Measurements from ENCODE around the gene ZNF501.

ZNF501 gene

DNA sequence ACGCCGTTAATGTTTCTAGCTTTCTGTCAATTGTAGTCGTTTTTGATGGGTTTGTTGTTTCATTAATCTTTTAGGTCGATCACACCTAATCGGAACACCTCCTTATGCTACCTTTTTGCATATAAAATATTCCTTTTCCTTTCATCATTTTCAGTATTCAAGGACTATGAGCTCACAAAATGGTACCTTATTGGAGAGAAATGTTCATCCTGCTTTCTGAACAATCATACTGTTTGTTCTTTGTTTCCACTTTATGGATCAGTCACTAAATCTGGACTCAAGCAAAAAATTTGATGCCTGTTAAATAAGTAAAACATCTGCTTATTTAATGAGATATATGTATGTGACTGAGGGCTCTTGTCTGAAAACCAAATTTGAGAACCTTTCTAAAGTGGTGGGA is 33.3 kb downstream of the ZNF501 start:
- Histone ChIP-seq H4K91ac (ENCODE audit: low read depth, low read length) (no peak overlapping the region), H2BK12ac (ENCODE audit: low read length) (no peak overlapping the region), H3K23ac (ENCODE audit: low read length) (no peak overlapping the region), H2AK5ac (ENCODE audit: low read length) (no peak overlapping the region), H3K4me3 (ENCODE audit: low read depth, low read length) (no peak overlapping the region), H2BK5ac (ENCODE audit: low read depth, low read length, poor library complexity) (no peak overlapping the region), H3K14ac (ENCODE audit: low read length) (no peak overlapping the region), H3K4ac (ENCODE audit: low read depth, low read length) (no peak overlapping the region), H3K9me3 (ENCODE audit: insufficient read depth, low read depth, low read length) (peaks cover 4% of the 10 kb centered on the region), H3K79me1 (ENCODE audit: low read length) (peaks cover 7% of the 10 kb centered on the region), H4K8ac (ENCODE audit: low read depth, low read length) (no peak overlapping the region), H3K4me1 (ENCODE audit: control insufficient read depth in 1 of 2, insufficient read depth in 2 of 2, low read length in 2 of 2) (no peaks in the 10 kb centered on the region), H3K9ac (ENCODE audit: low read length) (no peak overlapping the region), H3K79me2 (ENCODE audit: control insufficient read depth, insufficient read depth, low read length, poor library complexity) (peaks cover 9% of the 10 kb centered on the region), H2AFZ (ENCODE audit: insufficient read depth, low read length, poor library complexity) (no peak overlapping the region), H4K12ac (ENCODE audit: low read depth, low read length) (no peak overlapping the region), H3K27me3 (ENCODE audit: insufficient read depth, low read length) (no peaks in the 10 kb centered on the region), H3K36me3 (ENCODE audit: control insufficient read depth in 1 of 2, insufficient read depth in 2 of 2, low read length in 2 of 2) (peaks cover 4 to 7% of the 10 kb centered on the region in 2 experiments), H2BK120ac (ENCODE audit: insufficient read depth, low read length, poor library complexity) (no peak overlapping the region), H3K27ac (ENCODE audit: low read depth, low read length) (no peak overlapping the region), H3K18ac (ENCODE audit: low read length) (no peak overlapping the region), H3K4me2 (ENCODE audit: low read length) (peak overlapping the region; percentile 85)
- DNase-seq = no peak
- WGBS (ENCODE audit: extremely low coverage, insufficient coverage, insufficient read length) = no CpG with 5 or more reads among the region's 5 CpGs

DNA sequence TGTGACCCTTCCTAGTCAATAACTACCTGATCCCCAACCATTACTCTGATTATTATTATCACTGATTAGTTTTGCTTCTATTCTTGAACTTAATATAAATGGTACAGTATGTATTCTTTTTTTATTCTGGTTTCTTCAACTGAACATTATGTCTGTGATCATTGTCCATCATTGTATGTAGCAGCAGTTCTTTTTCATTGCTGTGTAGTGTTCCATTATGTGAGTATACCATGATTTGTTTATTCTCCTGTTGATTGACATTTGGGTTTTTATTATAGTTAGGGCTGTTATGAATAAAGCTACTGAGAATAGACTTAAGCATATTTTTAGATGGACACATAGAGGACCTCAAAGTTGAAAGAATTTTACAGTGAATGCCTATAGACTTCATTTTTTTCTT is 34.8 kb downstream of the ZNF501 start:
- no peak overlapping the region for H3K14ac ChIP-seq (ENCODE audit: low read length)
- no peaks in the 10 kb centered on the region for H3K27me3 ChIP-seq (ENCODE audit: insufficient read depth, low read length)

DNA sequence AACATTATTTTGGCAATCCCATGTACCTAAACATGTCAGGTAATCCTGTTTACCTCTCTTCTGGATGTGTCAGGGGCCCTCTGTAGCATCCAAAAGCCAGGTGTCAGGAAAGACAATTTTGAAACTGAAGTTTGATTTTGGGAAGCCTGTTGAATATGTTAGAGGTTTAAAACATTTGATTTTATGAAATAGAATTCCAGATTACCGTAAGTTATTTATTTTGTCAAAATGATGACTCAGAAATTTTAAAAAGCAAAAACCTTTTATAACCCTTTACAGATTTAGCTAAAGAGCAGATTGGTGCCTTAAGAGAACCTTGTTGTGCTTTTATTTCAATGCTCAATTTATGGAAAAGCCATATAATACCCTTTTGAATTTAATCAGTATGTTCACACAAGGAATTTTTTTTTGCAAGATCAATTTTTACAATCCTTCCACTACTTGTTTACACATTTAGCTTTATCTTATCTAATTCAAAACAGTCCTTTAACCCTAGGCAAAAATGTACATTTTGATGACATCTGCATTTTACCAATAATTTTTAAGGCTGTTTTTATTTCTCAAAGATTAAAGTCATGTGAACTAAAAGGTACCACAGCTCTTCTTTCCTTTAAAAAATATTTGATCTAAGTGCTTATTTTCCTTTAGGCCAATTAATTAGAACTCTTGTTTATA is 42.1 kb downstream of the ZNF501 start:
- no peak for DNase-seq
- H3K4ac ChIP-seq (ENCODE audit: low read depth, low read length) = no peak overlapping the region
- H2BK5ac ChIP-seq (ENCODE audit: low read depth, low read length, poor library complexity) = no peak overlapping the region
- H3K27ac ChIP-seq (ENCODE audit: low read depth, low read length) = no peak overlapping the region
- H4K91ac ChIP-seq (ENCODE audit: low read depth, low read length) = no peak overlapping the region
- peaks cover 10 to 16% of the 10 kb centered on the region in 2 experiments for H3K36me3 ChIP-seq (ENCODE audit: control insufficient read depth in 1 of 2, insufficient read depth in 2 of 2, low read length in 2 of 2)
- no peak overlapping the region for H2BK120ac ChIP-seq (ENCODE audit: insufficient read depth, low read length, poor library complexity)
- H2AFZ ChIP-seq (ENCODE audit: insufficient read depth, low read length, poor library complexity) = no peak overlapping the region
- H3K23ac ChIP-seq (ENCODE audit: low read length) = no peak overlapping the region
- H4K8ac ChIP-seq (ENCODE audit: low read depth, low read length) = no peak overlapping the region
- no CpG with 5 or more reads among the region's 1 CpG for WGBS (ENCODE audit: extremely low coverage, insufficient coverage, insufficient read length)
- no peak overlapping the region for H3K14ac ChIP-seq (ENCODE audit: low read length)
- no peak overlapping the region for H3K4me3 ChIP-seq (ENCODE audit: low read depth, low read length)
- no peak overlapping the region for H3K4me2 ChIP-seq (ENCODE audit: low read length)
- no peak overlapping the region for H4K12ac ChIP-seq (ENCODE audit: low read depth, low read length)
- H3K4me1 ChIP-seq (ENCODE audit: control insufficient read depth in 1 of 2, insufficient read depth in 2 of 2, low read length in 2 of 2) = no peaks in the 10 kb centered on the region
- no peaks in the 10 kb centered on the region for H3K79me2 ChIP-seq (ENCODE audit: control insufficient read depth, insufficient read depth, low read length, poor library complexity)
- H3K9me3 ChIP-seq (ENCODE audit: insufficient read depth, low read depth, low read length) = peaks cover 15% of the 10 kb centered on the region
- H3K9ac ChIP-seq (ENCODE audit: low read length) = no peak overlapping the region
- H3K79me1 ChIP-seq (ENCODE audit: low read length) = no peaks in the 10 kb centered on the region
- no peak overlapping the region for H3K18ac ChIP-seq (ENCODE audit: low read length)
- H3K27me3 ChIP-seq (ENCODE audit: insufficient read depth, low read length) = no peaks in the 10 kb centered on the region
- H2AK5ac ChIP-seq (ENCODE audit: low read length) = no peak overlapping the region
- no peak overlapping the region for H2BK12ac ChIP-seq (ENCODE audit: low read length)

More for the DNA sequence above, 34.8 kb downstream of the ZNF501 start:
- Histone ChIP-seq H2BK120ac (ENCODE audit: insufficient read depth, low read length, poor library complexity) (no peak overlapping the region), H3K18ac (ENCODE audit: low read length) (no peak overlapping the region), H4K91ac (ENCODE audit: low read depth, low read length) (no peak overlapping the region), H3K23ac (ENCODE audit: low read length) (no peak overlapping the region), H4K12ac (ENCODE audit: low read depth, low read length) (no peak overlapping the region), H3K9ac (ENCODE audit: low read length) (no peak overlapping the region), H3K79me2 (ENCODE audit: control insufficient read depth, insufficient read depth, low read length, poor library complexity) (peaks cover 9% of the 10 kb centered on the region), H2BK5ac (ENCODE audit: low read depth, low read length, poor library complexity) (no peak overlapping the region), H3K4me3 (ENCODE audit: low read depth, low read length) (no peak overlapping the region), H2BK12ac (ENCODE audit: low read length) (no peak overlapping the region), H3K36me3 (ENCODE audit: control insufficient read depth in 1 of 2, insufficient read depth in 2 of 2, low read length in 2 of 2) (peaks cover 0 to 4% of the 10 kb centered on the region in 2 experiments), H3K9me3 (ENCODE audit: insufficient read depth, low read depth, low read length) (peaks cover 5% of the 10 kb centered on the region), H4K8ac (ENCODE audit: low read depth, low read length) (no peak overlapping the region), H3K4me1 (ENCODE audit: control insufficient read depth in 1 of 2, insufficient read depth in 2 of 2, low read length in 2 of 2) (no peaks in the 10 kb centered on the region), H2AK5ac (ENCODE audit: low read length) (no peak overlapping the region), H3K27ac (ENCODE audit: low read depth, low read length) (no peak overlapping the region), H2AFZ (ENCODE audit: insufficient read depth, low read length, poor library complexity) (no peak overlapping the region), H3K4me2 (ENCODE audit: low read length) (no peak overlapping the region), H3K4ac (ENCODE audit: low read depth, low read length) (no peak overlapping the region), H3K79me1 (ENCODE audit: low read length) (peaks cover 7% of the 10 kb centered on the region)
- no peak for DNase-seq

DNA sequence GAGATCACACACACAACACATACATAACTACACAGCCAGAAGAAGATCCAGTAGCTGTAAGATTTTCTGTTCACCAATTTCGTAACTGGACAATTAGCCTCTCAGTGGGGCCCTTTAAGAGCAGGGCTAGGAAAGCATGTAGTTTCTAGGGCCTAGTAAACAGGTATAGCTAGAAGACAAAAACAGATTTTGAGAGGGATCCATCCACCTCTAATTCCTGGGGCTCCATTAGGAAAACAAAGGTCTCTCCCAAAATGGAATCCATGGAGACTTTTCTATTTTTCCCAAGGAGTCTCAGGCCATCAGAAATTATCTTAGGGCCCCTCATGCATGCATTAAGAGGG is 42.6 kb downstream of the ZNF501 start:
- H3K79me1 ChIP-seq (ENCODE audit: low read length) = no peaks in the 10 kb centered on the region
- no peak overlapping the region for H2AFZ ChIP-seq (ENCODE audit: insufficient read depth, low read length, poor library complexity)
- no peak overlapping the region for H4K8ac ChIP-seq (ENCODE audit: low read depth, low read length)
- H2BK5ac ChIP-seq (ENCODE audit: low read depth, low read length, poor library complexity) = no peak overlapping the region
- H3K9ac ChIP-seq (ENCODE audit: low read length) = no peak overlapping the region
- H2BK12ac ChIP-seq (ENCODE audit: low read length) = no peak overlapping the region
- H3K4me3 ChIP-seq (ENCODE audit: low read depth, low read length) = no peak overlapping the region
- no peaks in the 10 kb centered on the region for H3K4me1 ChIP-seq (ENCODE audit: control insufficient read depth in 1 of 2, insufficient read depth in 2 of 2, low read length in 2 of 2)
- no peaks in the 10 kb centered on the region for H3K79me2 ChIP-seq (ENCODE audit: control insufficient read depth, insufficient read depth, low read length, poor library complexity)
- H3K36me3 ChIP-seq (ENCODE audit: control insufficient read depth in 1 of 2, insufficient read depth in 2 of 2, low read length in 2 of 2) = peaks cover 11 to 16% of the 10 kb centered on the region in 2 experiments
- H3K18ac ChIP-seq (ENCODE audit: low read length) = no peak overlapping the region
- no peak overlapping the region for H4K12ac ChIP-seq (ENCODE audit: low read depth, low read length)
- no peak overlapping the region for H3K4me2 ChIP-seq (ENCODE audit: low read length)
- H3K9me3 ChIP-seq (ENCODE audit: insufficient read depth, low read depth, low read length) = peaks cover 15% of the 10 kb centered on the region
- no peak overlapping the region for H2AK5ac ChIP-seq (ENCODE audit: low read length)
- no peak overlapping the region for H4K91ac ChIP-seq (ENCODE audit: low read depth, low read length)
- H3K14ac ChIP-seq (ENCODE audit: low read length) = no peak overlapping the region
- no peak overlapping the region for H3K4ac ChIP-seq (ENCODE audit: low read depth, low read length)
- no peaks in the 10 kb centered on the region for H3K27me3 ChIP-seq (ENCODE audit: insufficient read depth, low read length)
- no peak overlapping the region for H3K27ac ChIP-seq (ENCODE audit: low read depth, low read length)
- no peak overlapping the region for H2BK120ac ChIP-seq (ENCODE audit: insufficient read depth, low read length, poor library complexity)
- no peak overlapping the region for H3K23ac ChIP-seq (ENCODE audit: low read length)
- DNase-seq = no peak
- WGBS (ENCODE audit: extremely low coverage, insufficient coverage, insufficient read length) = no CpG with 5 or more reads among the region's 1 CpG
